Adrenal gland (tissue), 12 donors: ENCODE measurements around the gene MYRFL. TPM values are rescaled to one million over a fixed set of nuclear protein-coding genes. Genes with fewer than 3 reads are reported as not detected.
"Not testable (repeated sequence)": the region's sequence is repeated elsewhere in the genome, so short reads cannot be mapped to it uniquely, and the experiment has no call there.

ENCODE experiments used
- DNase-seq, 7 donors: peaks; one replicate each; pipeline ENCODE4 v3.0.0-alpha.2; 2019 to 2020
- H3K27ac ChIP-seq, 5 donors: fragments of 200-600 bp; sonication (generic) in 4 of 5; 1 replicate in 3 of 5; 2 replicates in 2 of 5; pipeline versions ENCODE4 v1.5.1 to v1.8.0; 2016 to 2020; ENCODE audit warnings: mild to moderate bottlenecking in 1 of 5
- H3K27me3 ChIP-seq: fragments of 200-600 bp; 2 replicates; pipeline ENCODE4 v1.8.0; 2021
- H3K36me3 ChIP-seq, 2 donors: fragments of 200-600 bp; replicated peaks in 1 of 2; 1 replicate in 1 of 2; 2 replicates in 1 of 2; pipeline versions ENCODE4 v1.5.1 to v1.8.0; 2018 to 2022
- H3K4me1 ChIP-seq, 2 donors: fragments of 200-600 bp; replicated peaks in 1 of 2; 1 replicate in 1 of 2; 2 replicates in 1 of 2; pipeline versions ENCODE4 v1.5.1 to v1.8.0; 2018 to 2021
- H3K4me3 ChIP-seq, 4 donors: fragments of 200-600 bp; sonication (generic) in 3 of 4; one replicate each; pipeline ENCODE4 v1.5.1; 2016 to 2018
- H3K9me3 ChIP-seq, 3 donors: fragments of 200-600 bp; sonication (generic) in 1 of 3; replicated peaks in 1 of 3; 1 replicate in 2 of 3; 2 replicates in 1 of 3; pipeline versions ENCODE4 v1.5.1 to v1.8.0; 2016 to 2021
- CTCF ChIP-seq, 6 experiments: fragments of 450-650 bp in 4 of 6; fragments of 200-600 bp in 2 of 6; sonication (generic) in 1 of 6; IDR thresholded peaks; 1 replicate in 5 of 6; 2 replicates in 1 of 6; pipeline versions ENCODE4 v1.5.1 to v1.8.0; 2016 to 2021; ENCODE audit warnings: antibody characterized with exemption in 6 of 6, mild to moderate bottlenecking in 2 of 6, moderate library complexity in 1 of 6
- POLR2A ChIP-seq, 2 donors: fragments of 450-650 bp; IDR thresholded peaks; one replicate each; pipeline ENCODE4 v1.6.1; 2017; ENCODE audit warnings: antibody characterized with exemption in 2 of 2, mild to moderate bottlenecking in 2 of 2, moderate library complexity in 1 of 2
- WGBS, 4 donors: extraction: QIAGEN DNeasy Blood & Tissue Kit in 2 of 4; methylation state at CpG; one replicate each; pipeline versions ENCODE4 v1.1.5 to v1.1.7; 2013 to 2017; 5-methylcytosine and 5-hydroxymethylcytosine counted together
- intact Hi-C, 2 donors: fragments of 100-400 bp; cut with DNase I; formaldehyde crosslinking; loops; one replicate each; pipeline versions ENCODE4 v1.14.1 to v1.15.0; 2022 to 2023
- polyA plus RNA-seq, 3 donors: library from polyadenylated mRNA; stranded (reverse); fragments of 200-250 nt in 2 of 3; fragments of 350-450 nt in 1 of 3; fragmentation: Illumina TruSeq in 1 of 3; extraction: RNeasy Lipid Tissue Mini Kit (QIAGEN cat#74804) in 1 of 3; gene quantifications; one replicate each; pipeline ENCODE4 v1.2.3, GENCODE V29; 2013 to 2014
- total RNA-seq, 9 donors: library from RNA; depleted of rRNA in 4 of 9; stranded (reverse); fragments of >200 nt in 4 of 9; fragments of 120-200 nt in 1 of 9; fragmentation: NEBNext Ultra II Directional in 1 of 9; extraction: Animal tissue kit (Norgen Biotek cat#: 25700) in 1 of 9; gene quantifications; one replicate each; pipeline versions ENCODE4 v1.1.0 to v1.2.4, GENCODE V29; 2013 to 2023
- donor health status: healthy with polysubstance abuse.
- donor health status: Bipolar disorder and iron deficiency.
- donor health status: DM: yes; HTN: yes; CAD: no.
- donor health status: DM: no; HTN: no; CAD: no.
- donor health status: DM: no; HTN: no; CAD: no.
- donor health status: DM: yes; HTN: yes; CAD: no.

MYRFL gene
- total and polyA plus RNA-seq, 12 donors = 0.07 to 1.00 (median 0.30) TPM

GRCh38 chr12:69792533-69792932, 32.5 kb upstream of the MYRFL start:
- Histone ChIP-seq H3K4me1 (no peaks in the 10 kb centered on the region), H3K27ac (no peak overlapping the region), H3K4me3 (no peak overlapping the region), H3K9me3 (peaks cover 0 to 4% (median 0%) of the 10 kb centered on the region in 3 donors), H3K27me3 (no peaks in the 10 kb centered on the region), H3K36me3 (no peaks in the 10 kb centered on the region)
- TF ChIP-seq POLR2A (IDR thresholded peaks at IDR 0.05) = no peak
- TF ChIP-seq CTCF (IDR thresholded peaks at IDR 0.05) = no peak
- DNase-seq = no peak
- 86 to 99% (median 90%) methylated on average over 2 of the region's 2 CpGs for WGBS, 4 donors
- intact Hi-C loops = no loop called here

GRCh38 chr12:69807101-69807897, 17.7 kb upstream of the MYRFL start:
- WGBS, 4 donors = 92 to 98% (median 96%) methylated on average over 7 to 62 of the region's 62 CpGs
- DNase-seq = not testable (repeated sequence)

GRCh38 chr12:69810870-69811498, 14.0 kb upstream of the MYRFL start:
- no peak overlapping the region for H3K27ac ChIP-seq
- intact Hi-C loops = no loop called here
- TF ChIP-seq CTCF (IDR thresholded peaks at IDR 0.05) = no peak
- no peaks in the 10 kb centered on the region for H3K9me3 ChIP-seq
- no peak overlapping the region for H3K4me3 ChIP-seq
- no peaks in the 10 kb centered on the region for H3K4me1 ChIP-seq
- no peaks in the 10 kb centered on the region for H3K36me3 ChIP-seq
- no peaks in the 10 kb centered on the region for H3K27me3 ChIP-seq
- DNase-seq = no peak
- WGBS, 4 donors = 73 to 97% (median 87%) methylated on average over 4 of the region's 4 CpGs

More at GRCh38 chr12:69807101-69807897, 17.7 kb upstream of the MYRFL start:
- H3K27me3 ChIP-seq, H3K4me3 ChIP-seq, H3K27ac ChIP-seq, H3K9me3 ChIP-seq, H3K36me3 ChIP-seq, H3K4me1 ChIP-seq, intact Hi-C loops: not testable (repeated sequence)

GRCh38 chr12:69816082-69816481, 8.9 kb upstream of the MYRFL start:
- H3K27me3 ChIP-seq = no peaks in the 10 kb centered on the region
- 95 to 96% (median 96%) methylated on average over 3 of the region's 3 CpGs for WGBS, 4 donors
- no peak overlapping the region for H3K4me3 ChIP-seq
- no peak overlapping the region for H3K27ac ChIP-seq
- intact Hi-C loops = no loop called here
- DNase-seq = no peak
- no peaks in the 10 kb centered on the region for H3K4me1 ChIP-seq
- TF ChIP-seq CTCF (IDR thresholded peaks at IDR 0.05) (no peak), POLR2A (IDR thresholded peaks at IDR 0.05) (no peak)
- H3K36me3 ChIP-seq = no peaks in the 10 kb centered on the region
- H3K9me3 ChIP-seq = no peaks in the 10 kb centered on the region
